GM19397 (cell line): ENCODE results near the gene PARK7.

Experiments used
- ATAC-seq: cut with Tn5 transposase; IDR thresholded peaks from one replicate; pipeline ENCODE4 v1.9.1; 2021; ENCODE audit warnings: mild to moderate bottlenecking, moderate library complexity; ENCODE audit not compliant: unreplicated experiment

PARK7 gene

GRCh38 chr1:8006037-8006963 is 44.8 kb downstream of the PARK7 start:
- ATAC-seq: no peak

- no peak for ATAC-seq
Measured at GRCh38 chr1:8009043-8010002, 47.8 kb downstream of the PARK7 start.

- no peak for ATAC-seq
Measured at GRCh38 chr1:8010080-8010664, 48.7 kb downstream of the PARK7 start.

- no peak for ATAC-seq
Measured at GRCh38 chr1:8011016-8011415, 49.5 kb downstream of the PARK7 start.

GRCh38 chr1:8011923-8012858 is 50.7 kb downstream of the PARK7 start:
- no peak for ATAC-seq

- ATAC-seq: no peak
Measured at GRCh38 chr1:8012955-8013354, 51.4 kb downstream of the PARK7 start.

GRCh38 chr1:8013399-8013798 is 51.9 kb downstream of the PARK7 start:
- no peak for ATAC-seq

- no peak for ATAC-seq
Measured at GRCh38 chr1:8013800-8014199, 52.3 kb downstream of the PARK7 start.

- no peak for ATAC-seq
Measured at GRCh38 chr1:8014381-8014988, 53.0 kb downstream of the PARK7 start.

- ATAC-seq: no peak
Measured at GRCh38 chr1:8015036-8015808, 53.7 kb downstream of the PARK7 start.

GRCh38 chr1:8015809-8016165 is 54.3 kb downstream of the PARK7 start:
- no peak for ATAC-seq

GRCh38 chr1:8016210-8016894 is 54.8 kb downstream of the PARK7 start:
- no peak for ATAC-seq

GRCh38 chr1:8016895-8017241 is 55.4 kb downstream of the PARK7 start:
- ATAC-seq: no peak

- no peak for ATAC-seq
Measured at GRCh38 chr1:8017495-8018197, 56.1 kb downstream of the PARK7 start.

GRCh38 chr1:8018492-8019228 is 57.1 kb downstream of the PARK7 start:
- no peak for ATAC-seq

- no peak for ATAC-seq
Measured at GRCh38 chr1:8019229-8019620, 57.7 kb downstream of the PARK7 start.

- ATAC-seq: no peak
Measured at GRCh38 chr1:8020032-8020431, 58.5 kb downstream of the PARK7 start.
